ENCODE data around the gene GGCT.

GGCT gene

GRCh38 chr7:30478349-30479201 lies 26.1 kb downstream of the GGCT start, which contains the start of gene NOD1:
NOD1 (minus strand) TSS chr7:30478784; CDS start chr7:30456921, 21,863 bp downstream.
- peak; percentile 78 for DNase-seq (ENCODE audit: low read depth)

GRCh38 chr7:30476459-30477145 lies 28.0 kb downstream of the GGCT start:
- DNase-seq (ENCODE audit: low read depth) = no peak

- no peak for DNase-seq (ENCODE audit: low read depth)
Measured at GRCh38 chr7:30475580-30475979, 29.0 kb downstream of the GGCT start.

GRCh38 chr7:30474893-30475292 lies 29.7 kb downstream of the GGCT start:
- DNase-seq (ENCODE audit: low read depth) = peak; percentile 48

- no peak for DNase-seq (ENCODE audit: low read depth)
Measured at GRCh38 chr7:30474485-30474884, 30.1 kb downstream of the GGCT start.

GRCh38 chr7:30473903-30474302 lies 30.7 kb downstream of the GGCT start:
- DNase-seq (ENCODE audit: low read depth) = no peak

- DNase-seq (ENCODE audit: low read depth) = peak; percentile 80
Measured at GRCh38 chr7:30472784-30473775, 31.5 kb downstream of the GGCT start.

GRCh38 chr7:30472081-30472783 lies 32.4 kb downstream of the GGCT start:
- DNase-seq (ENCODE audit: low read depth) = no peak

GRCh38 chr7:30471205-30471604 lies 33.4 kb downstream of the GGCT start:
- no peak for DNase-seq (ENCODE audit: low read depth)

- peak; percentile 88 for DNase-seq (ENCODE audit: low read depth)
Measured at GRCh38 chr7:30470771-30471170, 33.9 kb downstream of the GGCT start.

GRCh38 chr7:30470163-30470770 lies 34.4 kb downstream of the GGCT start:
- DNase-seq (ENCODE audit: low read depth) = peak; percentile 34

GRCh38 chr7:30469303-30469702 lies 35.3 kb downstream of the GGCT start:
- DNase-seq (ENCODE audit: low read depth) = peak; percentile 99

- DNase-seq (ENCODE audit: low read depth) = peak; percentile 43
Measured at GRCh38 chr7:30468791-30469190, 35.8 kb downstream of the GGCT start.

GRCh38 chr7:30468041-30468440 lies 36.6 kb downstream of the GGCT start:
- DNase-seq (ENCODE audit: low read depth) = no peak

GRCh38 chr7:30467271-30467670 lies 37.4 kb downstream of the GGCT start:
- no peak for DNase-seq (ENCODE audit: low read depth)

- DNase-seq (ENCODE audit: low read depth) = no peak
Measured at GRCh38 chr7:30466266-30466665, 38.4 kb downstream of the GGCT start.

- no peak for DNase-seq (ENCODE audit: low read depth)
Measured at GRCh38 chr7:30465811-30466180, 38.8 kb downstream of the GGCT start.

GRCh38 chr7:30465046-30465810 lies 39.4 kb downstream of the GGCT start:
- peak; percentile 61 for DNase-seq (ENCODE audit: low read depth)

GRCh38 chr7:30464231-30464671 lies 40.4 kb downstream of the GGCT start:
- DNase-seq (ENCODE audit: low read depth) = no peak
